SKM-1 (cell line): ENCODE results near the gene WDR20.
"Not testable (repeated sequence)": the region's sequence is repeated elsewhere in the genome, so short reads cannot be mapped to it uniquely, and the experiment has no call there.

Experiments used
- DNase-seq: peaks from one replicate; lab custom pipeline; 2025; ENCODE audit not compliant: unreplicated experiment; lab: John Stamatoyannopoulos, UW

WDR20 gene

DNA sequence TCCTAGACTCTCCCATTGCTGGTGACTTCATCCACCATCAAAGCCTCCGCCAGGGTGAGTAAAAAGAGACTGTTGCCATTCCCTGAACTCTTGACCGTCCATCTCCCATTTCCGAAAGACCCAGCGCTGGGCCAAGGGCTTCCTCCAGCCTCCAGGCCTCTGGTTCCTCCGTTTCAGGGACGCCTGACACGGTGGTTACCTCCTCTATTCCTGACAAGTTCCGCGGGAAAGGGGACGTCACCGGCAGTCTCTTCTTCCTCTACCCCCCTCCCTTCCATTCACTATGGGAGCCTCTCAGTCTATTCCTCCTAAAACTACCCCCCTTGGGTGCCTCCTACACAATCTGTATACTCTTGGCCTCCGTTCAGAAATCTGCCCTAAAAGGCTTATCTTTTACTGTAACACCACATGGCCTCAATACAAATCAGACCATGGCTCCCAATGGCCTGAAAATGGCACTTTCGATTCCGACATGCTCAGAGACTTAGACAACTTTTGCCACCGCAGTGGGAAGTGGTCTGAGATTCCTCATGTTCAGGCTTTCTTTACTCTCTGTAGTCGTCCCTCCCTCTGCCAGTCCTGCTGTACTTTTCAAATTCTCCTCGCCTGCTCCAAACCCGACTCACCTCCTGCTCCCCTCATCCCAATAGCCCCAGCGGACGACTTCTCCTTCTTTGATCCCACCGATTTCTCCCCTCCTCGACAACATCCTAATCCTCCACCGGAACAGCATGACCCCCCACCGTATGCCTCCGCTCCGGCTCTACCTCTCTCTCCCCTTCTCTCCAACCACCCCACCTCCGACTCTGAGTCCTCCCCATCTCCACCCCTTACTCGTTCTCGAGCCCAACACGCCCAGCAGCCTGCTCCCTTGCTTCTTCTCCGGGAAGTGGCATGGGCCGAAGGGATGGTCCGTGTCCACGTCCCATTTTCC lies 94.9 kb downstream of the WDR20 start:
- DNase-seq = no peak

DNA sequence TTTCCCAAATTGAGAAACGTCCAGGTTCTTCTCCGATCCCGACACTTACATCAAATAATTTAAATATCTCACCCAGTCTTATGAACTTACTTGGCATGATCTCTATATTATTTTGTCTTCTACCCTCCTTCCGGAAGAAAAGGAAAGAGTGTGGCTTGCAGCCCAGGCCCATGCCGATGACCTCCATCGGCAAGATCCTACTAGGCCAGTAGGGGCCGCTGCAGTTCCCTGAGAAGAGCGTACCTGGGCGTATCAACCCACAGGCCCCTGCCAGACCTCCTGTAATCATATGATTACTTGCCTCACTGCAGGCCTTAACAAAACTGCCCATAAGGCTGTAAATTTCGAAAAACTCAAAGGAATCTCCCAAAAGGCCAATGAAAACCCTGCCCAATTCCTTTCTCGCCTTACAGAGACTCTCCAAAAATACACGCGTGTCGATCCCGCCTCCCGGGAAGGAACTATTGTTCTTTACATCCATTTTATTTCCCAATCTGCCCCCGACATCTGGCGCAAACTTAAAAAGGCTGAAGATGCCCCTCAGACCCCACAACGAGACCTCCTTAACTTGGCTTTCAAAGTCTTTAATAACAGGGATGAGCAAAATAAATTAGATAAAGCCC lies 95.7 kb downstream of the WDR20 start:
- DNase-seq = no peak

DNA sequence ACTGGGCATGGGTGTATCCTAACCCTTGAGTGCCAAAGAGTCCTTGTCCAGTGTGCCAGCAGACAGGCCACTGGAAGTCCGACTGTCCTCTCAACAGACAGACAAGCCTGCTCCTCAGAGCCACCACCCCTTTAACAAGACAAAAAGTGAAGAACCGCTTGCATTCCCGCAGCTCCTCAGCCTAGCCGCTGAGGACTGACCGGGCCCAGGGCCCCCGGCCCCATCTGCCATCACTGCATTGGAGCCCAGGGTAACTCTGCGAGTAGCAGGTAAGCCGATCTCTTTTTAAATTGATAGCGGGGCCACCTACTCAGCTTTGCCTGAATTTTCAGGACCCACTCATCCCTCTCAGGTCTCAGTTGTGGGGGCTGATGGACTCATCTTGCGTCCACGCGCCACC lies 96.3 kb downstream of the WDR20 start:
- no peak for DNase-seq

DNA sequence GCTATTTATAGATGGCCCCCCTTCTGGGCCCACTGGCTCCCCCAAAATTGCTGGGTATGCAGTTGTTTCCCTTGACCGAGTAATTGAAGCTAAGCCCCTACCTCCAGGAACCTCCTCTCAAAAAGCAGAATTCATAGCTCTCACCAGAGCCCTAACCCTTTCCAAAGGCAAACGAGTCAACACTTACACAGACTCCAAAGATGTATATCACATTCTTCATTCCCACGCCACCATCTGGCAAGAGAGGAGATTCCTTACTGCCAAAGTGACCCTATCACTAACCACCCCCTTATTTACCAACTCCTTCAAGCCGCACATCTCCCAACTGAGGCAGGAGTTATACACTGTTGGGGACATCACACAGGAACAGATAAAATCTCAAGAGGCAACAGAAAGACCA lies 98.4 kb downstream of the WDR20 start:
- no peak for DNase-seq

DNA sequence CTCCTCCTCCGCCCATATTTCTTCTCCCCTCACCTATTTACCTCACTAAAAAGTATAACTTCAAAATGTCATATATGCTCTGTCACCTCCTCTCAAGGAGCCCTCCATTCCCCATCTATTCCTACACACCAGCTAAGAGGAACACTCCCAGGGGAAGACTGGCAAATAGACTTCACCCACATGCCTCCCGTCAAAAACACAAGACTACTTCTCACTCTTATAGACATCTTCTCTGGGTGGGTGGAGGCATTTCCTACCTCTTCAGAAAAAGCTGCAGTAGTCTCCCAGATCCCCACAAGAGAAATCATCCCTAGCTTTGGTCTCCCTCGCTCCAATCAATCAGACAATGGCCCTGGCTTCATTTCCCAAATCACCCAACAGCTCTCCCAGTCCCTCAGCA lies 99.1 kb downstream of the WDR20 start:
- DNase-seq = no peak

- DNase-seq = no peak
Measured at GRCh38 chr14:102239231-102239630, 99.5 kb downstream of the WDR20 start.

DNA sequence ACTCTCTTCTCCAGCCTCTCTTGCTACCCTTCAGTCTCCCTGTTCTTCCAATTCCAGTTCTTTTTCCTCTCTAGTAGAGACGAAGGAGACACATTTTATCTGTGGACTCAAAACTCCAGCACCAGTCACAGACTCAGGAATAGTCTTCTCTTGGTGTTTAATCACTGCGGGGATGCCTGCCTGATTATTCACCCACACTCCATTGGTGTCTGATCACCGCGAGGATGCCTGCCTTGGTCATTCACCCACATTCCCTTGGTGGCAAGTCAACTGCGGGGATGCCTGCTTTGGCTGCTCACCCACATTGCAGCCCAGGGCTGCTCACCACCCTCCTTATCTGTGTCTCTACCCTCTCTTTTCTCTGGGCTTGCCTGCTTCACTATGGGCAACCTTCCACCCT lies 100.8 kb downstream of the WDR20 start:
- not testable (repeated sequence) for DNase-seq

GRCh38 chr14:102241147-102241546 lies 101.5 kb downstream of the WDR20 start:
- DNase-seq = no peak

DNA sequence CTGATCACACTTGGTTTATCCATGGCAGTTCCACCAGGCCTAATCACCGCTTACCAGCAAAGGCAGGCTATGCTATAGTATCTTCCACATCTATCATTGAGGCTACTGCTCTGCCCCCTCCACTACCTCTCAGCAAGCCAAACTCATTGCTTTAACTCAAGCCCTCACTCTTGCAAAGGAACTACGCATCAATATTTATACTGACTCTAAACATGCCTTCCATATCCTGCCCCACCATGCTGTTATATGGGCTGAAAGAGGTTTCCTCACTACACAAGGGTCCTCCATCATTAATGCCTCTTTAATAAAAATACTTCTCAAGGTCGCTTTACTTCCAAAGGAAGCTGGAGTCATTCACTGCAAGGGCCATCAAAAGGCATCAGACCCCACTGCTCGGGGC lies 104.1 kb downstream of the WDR20 start:
- DNase-seq = not testable (repeated sequence)

GRCh38 chr14:102246071-102246470 lies 106.4 kb downstream of the WDR20 start:
- DNase-seq = no peak

DNA sequence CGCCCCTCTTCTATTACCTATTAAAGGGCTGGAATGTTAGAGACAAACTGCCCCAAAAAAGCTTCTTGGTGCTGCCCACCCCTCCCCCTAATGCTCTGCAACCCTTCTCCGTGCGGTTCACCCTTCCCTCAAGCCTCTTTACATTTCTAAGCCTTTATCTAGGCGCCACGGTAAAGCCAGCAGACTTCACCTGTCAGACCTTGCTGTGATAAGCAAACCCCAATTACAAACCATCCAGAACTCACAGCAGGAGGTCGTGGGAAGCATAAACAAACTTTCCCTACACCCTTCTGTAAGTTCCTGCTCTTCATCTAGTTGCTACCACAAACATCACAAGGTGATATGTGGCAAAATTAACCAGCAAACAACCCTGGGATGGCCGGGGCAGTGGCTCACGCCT lies 108.4 kb downstream of the WDR20 start:
- DNase-seq = no peak

DNA sequence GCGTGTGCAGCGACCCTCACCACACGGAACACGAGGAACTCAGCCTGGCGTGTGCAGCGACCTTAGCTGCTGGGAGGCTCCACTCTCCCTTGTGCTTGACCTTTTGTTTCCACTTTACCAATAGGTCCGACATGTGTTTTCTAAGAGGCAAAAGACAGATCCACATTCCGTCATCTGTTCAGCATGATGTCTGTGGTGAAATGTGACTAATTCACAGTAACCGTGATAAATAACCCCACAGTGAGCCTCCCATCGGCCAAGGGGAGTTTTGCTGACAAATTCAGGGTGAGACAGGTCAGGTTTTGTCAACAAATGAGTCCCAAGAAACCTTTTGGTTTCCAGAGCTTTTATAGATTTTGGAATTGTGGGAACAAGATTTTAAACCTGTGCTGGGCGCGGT lies 109.3 kb downstream of the WDR20 start:
- DNase-seq = no peak

- DNase-seq = no peak
Measured at GRCh38 chr14:102249981-102250380, 110.3 kb downstream of the WDR20 start.

- DNase-seq = no peak
Measured at GRCh38 chr14:102250636-102251035, 110.9 kb downstream of the WDR20 start.

- DNase-seq = no peak
Measured at GRCh38 chr14:102251161-102251560, 111.5 kb downstream of the WDR20 start.

DNA sequence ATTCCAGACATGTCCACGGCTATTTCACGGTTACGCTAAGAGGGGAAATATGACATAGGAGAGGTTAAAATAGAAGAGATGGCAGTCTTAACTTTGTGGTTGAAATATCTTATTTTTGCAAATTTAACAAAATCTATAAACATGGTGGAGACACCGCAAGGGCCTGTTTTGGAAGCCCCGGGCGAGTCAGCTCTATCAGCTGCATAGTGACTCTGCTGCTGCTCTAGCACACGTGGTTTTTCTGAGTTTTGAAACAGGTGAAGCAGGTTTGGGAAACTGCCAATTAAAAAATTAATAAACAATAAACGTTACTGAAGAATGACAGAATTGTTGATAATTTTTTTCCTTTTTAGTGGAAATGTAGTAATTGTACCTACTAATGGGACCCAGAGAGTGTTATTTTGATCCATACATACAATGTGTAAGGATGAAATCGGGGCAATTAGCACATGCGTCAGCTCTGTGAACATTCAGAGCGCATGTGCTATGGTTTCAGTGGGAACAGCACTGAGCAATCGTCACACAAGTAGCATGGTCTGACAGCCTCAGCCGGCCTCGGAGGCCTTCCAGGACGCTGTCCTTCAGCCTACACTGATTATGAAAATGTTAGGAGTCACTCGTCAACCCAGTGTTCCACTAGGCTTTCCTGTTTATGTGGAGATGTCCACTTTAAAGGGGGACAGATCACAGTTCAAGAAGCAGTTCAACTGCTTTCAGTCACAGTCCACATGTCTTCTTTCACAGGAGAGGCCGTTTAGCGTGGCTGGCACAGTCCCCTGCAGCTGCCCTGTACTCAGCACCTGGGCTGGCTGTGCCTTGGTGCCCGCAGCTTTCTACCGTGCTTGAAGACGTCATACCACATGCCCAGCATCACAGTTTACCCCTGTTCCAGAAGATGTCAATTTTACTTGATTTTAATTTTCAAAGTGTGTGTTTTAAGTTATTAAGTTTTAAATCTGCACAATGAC lies 113.4 kb downstream of the WDR20 start:
- no peak for DNase-seq

GRCh38 chr14:102255401-102256190 lies 115.9 kb downstream of the WDR20 start:
- DNase-seq = no peak

DNA sequence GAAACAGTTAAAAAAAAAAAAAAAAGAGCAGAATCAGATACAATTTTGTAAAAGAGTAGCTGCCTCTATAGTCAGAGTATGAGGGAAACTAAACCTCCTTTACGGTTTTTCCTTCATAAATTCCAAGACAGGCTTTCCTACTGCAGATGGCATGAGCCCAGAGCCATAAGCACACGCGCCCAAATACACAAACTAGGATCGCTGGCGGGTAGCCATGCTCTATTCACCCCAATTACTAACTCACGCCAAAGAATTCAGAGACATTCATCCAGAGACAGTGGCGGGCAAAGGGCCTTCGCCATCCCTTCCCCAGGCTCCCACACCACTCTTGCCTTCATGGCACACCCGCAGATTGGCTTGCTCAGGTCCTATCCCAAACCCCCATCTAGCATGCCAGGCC lies 117.0 kb downstream of the WDR20 start:
- DNase-seq = no peak

DNA sequence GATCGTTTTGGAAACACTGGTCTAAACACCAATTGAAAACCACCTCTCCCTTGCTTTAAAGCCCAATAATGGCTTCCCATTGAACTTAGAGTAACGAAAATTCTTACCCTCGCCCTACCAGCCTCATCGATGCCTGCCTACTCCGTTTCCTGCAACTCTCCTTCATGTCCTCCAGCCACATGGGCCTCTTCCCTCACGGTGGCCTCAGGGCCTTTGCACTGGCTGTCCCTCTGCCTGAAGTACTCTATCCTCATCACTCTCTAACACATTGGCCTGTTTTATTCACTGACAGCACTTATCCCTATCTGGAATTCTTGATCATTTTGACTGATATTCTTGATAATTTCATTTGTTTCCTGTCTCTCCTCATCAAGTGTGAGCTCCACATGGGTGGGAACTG lies 118.4 kb downstream of the WDR20 start:
- no peak for DNase-seq
